SKM-1 treated with dmso at 0.1 percent for 144 hours (cell line): Measurements from ENCODE around the gene USP3.
A peak's percentile ranks its signal among the peaks of the same experiment; 100 is the strongest.
"Not testable (repeated sequence)": the region's sequence is repeated elsewhere in the genome, so short reads cannot be mapped to it uniquely, and the experiment has no call there.

Experiments used
- DNase-seq: peaks from one replicate; lab custom pipeline; 2025; ENCODE audit not compliant: unreplicated experiment; lab: John Stamatoyannopoulos, UW

The USP3 gene

GRCh38 chr15:63475707-63476106, 28.7 kb upstream of the USP3 start:
- DNase-seq: no peak

- DNase-seq: no peak
Observed at GRCh38 chr15:63476229-63476632, 28.2 kb upstream of the USP3 start.

- no peak for DNase-seq
Observed at GRCh38 chr15:63478243-63478642, 26.1 kb upstream of the USP3 start.

GRCh38 chr15:63480441-63480821, 24.0 kb upstream of the USP3 start:
- DNase-seq: no peak

GRCh38 chr15:63481105-63481810, 23.1 kb upstream of the USP3 start:
- no peak for DNase-seq

GRCh38 chr15:63482874-63483323, 21.5 kb upstream of the USP3 start:
- DNase-seq: no peak

- DNase-seq: no peak
Observed at GRCh38 chr15:63483521-63484371, 20.6 kb upstream of the USP3 start.

- no peak for DNase-seq
Observed at GRCh38 chr15:63484433-63485186, 19.8 kb upstream of the USP3 start.

- peak; percentile 67 for DNase-seq
Observed at GRCh38 chr15:63487076-63487757, 17.2 kb upstream of the USP3 start.

- not testable (repeated sequence) for DNase-seq
Observed at GRCh38 chr15:63487758-63488397, 16.5 kb upstream of the USP3 start.

GRCh38 chr15:63488398-63488960, 15.9 kb upstream of the USP3 start:
- DNase-seq: no peak

- no peak for DNase-seq
Observed at GRCh38 chr15:63489352-63489751, 15.0 kb upstream of the USP3 start.

GRCh38 chr15:63490345-63491034, 13.9 kb upstream of the USP3 start:
- peak; percentile 96 for DNase-seq

- DNase-seq: peak; percentile 81
Observed at GRCh38 chr15:63491116-63491827, 13.1 kb upstream of the USP3 start.

GRCh38 chr15:63491979-63492378, 12.4 kb upstream of the USP3 start:
- DNase-seq: no peak

GRCh38 chr15:63492541-63493077, 11.8 kb upstream of the USP3 start:
- no peak for DNase-seq

- no peak for DNase-seq
Observed at GRCh38 chr15:63493436-63493835, 11.0 kb upstream of the USP3 start.

GRCh38 chr15:63494408-63494807, 10.0 kb upstream of the USP3 start:
- no peak for DNase-seq

GRCh38 chr15:63495343-63495742, 9.1 kb upstream of the USP3 start:
- no peak for DNase-seq
